GM03348 (cell line): ENCODE results near the gene CCM2L.

ENCODE experiments used
- DNase-seq: peaks from one replicate; pipeline ENCODE4 v3.0.0; 2012; ENCODE audit warnings: low spot score

Gene CCM2L

DNA sequence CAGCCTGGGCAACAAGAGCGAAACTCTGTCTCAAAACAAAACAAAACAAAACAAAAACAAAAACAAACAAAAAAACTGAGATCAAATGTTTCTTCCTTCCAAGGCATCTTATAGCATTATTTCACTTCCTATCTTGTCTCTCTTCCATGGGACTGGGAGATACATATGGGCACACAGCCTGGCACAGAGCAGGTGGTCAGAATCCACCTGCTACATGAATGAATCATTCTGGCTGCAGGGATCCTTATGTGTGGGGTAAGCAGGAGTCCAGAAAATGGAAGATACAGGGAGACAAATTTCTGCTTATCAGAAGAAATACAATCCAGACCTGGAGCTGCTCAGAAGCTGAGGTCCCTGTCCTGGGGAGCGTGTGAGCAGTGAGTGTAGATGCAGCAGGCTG is 18.2 kb upstream of the CCM2L start:
- DNase-seq = no peak

DNA sequence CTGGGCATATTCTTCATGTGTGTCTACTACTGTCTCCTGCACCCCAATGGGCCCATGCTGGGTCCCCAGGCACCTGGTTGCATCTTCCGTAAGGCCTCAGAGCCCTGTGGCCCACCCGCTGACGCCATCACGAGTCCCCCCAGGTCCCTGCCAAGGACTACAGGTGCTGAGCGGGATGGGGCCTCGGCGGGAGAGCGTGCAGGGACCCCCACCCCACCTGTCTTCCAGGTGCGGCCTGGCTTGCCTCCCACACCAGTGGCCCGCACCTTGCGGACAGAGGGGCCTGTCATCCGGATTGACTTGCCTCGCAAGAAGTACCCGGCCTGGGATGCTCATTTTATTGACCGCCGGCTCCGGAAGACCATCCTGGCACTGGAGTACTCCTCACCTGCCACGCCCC is 13.2 kb upstream of the CCM2L start:
- no peak for DNase-seq

DNA sequence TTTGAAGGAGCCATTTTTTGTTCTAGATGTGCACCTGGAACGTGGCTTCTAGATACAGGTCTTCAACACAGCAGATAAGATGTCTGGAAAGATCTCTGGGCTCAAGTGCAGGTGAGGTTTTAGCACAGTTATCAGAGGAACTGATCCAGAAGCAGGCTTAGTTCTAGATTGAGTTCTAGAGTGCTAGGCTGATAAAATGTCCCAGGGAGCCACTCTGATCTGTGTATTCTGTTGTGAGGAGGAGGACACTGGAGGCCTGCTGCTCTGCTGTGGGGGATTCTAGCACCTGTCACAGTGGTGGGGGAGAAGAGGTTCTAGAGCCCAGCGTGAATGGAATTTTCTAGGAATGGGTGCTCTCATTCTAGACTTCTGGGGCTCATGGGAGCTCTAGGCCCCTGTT is 12.0 kb upstream of the CCM2L start:
- DNase-seq = no peak

DNA sequence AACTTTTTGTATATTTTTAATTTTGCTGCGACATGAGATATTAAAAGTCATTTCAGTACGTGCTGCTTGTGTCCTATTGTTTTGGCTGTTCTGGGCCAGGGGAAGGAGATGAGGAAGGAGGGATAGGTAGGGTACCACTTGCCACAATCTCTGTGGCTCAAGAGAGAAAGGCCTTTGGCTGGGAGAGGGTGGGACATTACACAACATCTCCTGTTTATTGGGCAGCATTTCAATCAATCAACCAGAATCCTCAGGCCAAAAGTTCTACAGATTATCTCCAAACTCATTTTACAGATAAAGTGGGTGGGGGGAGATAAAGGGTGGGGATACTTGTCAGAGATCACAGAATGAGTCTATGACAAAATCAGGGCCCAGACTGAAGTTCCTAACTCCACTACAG is 6.9 kb upstream of the CCM2L start:
- DNase-seq = no peak

DNA sequence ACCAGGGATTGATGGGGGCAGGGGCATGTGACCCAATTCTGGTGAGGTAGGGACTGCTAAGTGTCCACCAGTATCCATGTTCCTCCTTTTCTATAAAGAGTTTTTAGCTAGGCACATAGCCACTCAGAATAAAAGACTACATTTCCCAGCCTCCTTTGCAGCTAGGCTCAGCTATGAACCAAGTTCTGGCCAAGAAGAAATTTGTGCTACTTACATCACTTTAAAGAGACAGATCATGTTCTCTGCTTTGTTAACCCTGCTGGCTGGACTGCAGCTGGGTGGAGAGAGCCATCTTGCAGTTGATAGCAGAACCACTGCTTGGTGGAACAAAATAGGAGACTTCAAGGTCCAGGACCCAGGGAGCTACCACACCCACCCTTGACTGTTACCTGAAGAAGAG is 5.3 kb upstream of the CCM2L start:
- no peak for DNase-seq

DNA sequence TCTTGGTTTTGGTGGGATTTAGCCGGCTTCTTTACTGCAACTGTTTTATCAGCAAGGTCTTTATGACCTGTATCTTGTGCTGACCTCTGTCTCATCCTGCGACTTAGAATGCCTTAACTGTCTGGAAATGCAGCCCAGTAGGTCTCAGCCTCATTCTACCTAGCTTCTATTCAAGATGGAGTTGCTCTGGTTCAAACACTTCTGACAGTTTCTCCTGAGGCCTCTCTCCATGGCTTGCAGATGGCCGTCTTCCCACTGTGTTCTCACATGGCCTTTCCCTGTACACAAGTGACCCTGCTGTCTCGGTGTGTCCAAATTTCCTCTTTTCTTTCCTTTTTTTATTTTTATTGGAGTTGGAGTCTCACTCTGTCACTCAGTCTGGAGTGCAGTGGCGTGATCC is 4.2 kb upstream of the CCM2L start:
- DNase-seq = no peak

DNA sequence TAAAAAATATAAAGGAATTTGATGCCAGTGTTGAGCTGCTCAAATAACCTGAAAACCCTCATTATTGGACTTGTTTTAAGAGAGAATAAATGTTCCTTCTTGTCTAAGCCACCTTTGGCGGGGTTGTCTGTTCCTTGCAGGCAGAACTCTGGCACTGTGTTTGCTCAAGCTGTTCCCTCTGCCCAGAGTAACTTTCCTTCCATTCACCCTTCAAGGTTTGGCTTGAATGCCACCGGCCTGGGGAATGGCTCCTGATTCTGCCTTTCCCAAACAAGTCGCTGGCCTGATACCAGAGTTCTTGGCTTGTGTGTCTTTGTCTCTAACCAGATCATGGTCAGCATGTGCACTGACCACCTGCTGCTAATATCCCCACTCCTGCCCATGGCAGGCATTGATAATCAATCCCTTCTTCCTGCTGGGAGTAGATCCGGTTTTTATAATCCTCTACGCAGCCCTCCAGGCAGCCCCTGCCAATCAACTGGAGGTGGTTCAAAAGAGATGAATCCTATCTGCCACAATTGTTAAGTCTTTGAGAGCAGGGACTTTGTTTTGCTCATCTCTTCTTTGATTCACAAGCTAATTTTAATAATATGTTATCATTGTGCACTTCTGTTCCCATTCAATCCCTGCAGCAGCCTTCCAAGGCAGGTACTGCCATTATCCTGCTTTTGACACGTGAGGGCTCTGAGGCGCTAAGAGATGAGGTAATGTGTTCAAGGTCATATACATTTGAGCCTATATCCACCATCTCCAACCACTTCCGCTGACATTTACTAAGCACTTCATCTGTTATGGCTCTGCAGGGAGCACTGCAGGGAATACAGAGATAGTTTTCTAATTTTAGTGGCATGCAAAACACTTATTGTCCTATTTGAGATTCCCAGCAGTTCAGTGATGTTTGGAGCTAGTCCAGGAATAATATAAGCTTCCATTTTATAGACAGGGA is 3.1 kb upstream of the CCM2L start:
- no peak for DNase-seq

DNA sequence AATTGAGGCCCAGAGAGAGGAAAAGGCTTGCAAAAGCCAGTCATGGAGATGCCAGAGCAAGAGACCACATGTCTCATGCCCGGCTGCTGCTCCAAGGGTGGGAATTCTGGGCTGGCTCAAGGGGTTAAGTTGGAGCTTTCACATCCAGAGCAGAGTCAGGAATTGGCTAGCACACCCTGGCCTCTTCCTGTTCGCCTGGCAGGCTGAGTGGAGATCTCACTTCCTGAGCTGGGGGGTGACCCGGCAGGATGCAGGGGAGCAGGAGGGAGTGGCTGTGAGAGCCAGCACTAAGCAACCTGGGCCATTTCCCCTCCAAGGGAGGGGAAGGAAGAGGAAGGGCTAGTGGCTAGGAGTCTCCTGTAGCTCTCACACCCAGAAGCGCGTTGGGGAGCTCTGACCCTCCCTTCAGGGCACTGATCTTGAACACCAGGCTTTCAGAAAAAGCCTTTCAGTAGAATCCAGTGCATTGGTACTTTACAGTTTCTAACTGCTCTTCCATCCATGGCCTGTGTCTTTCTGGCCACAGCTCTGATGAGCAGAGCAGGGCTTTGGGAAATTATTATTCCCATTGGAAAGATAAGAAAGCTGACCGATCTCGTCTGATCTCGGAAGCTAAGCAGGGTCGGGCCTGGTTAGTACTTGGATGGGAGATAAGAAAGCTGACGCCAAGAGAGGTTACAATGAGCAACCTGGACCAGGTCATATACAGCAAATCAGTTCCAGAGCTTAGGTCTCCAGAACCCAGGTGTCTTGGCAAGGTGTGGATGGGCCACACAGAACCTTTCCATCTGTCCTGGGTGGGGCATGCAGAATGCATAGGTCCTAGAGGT is 2.2 kb upstream of the CCM2L start:
- no peak for DNase-seq

DNA sequence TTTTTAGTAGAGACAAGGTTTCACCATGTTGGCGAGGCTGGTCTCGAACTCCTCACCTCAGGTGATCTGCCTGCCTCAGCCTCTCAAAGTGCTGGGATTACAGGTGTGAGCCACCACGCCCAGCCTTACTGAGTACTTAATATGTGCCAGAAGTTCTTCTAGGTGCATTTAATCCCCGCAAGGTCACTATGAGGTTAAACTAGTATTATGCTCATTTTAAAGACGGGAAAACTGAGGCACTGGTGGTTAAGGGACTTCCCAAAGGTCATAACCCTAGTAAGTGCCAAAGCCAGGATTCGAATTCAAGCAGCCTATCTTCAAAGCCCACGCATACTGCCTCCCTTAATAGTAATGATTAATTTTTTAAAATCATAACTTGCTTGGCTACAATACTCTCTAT is 674 bp upstream of the CCM2L start:
- DNase-seq = no peak

DNA sequence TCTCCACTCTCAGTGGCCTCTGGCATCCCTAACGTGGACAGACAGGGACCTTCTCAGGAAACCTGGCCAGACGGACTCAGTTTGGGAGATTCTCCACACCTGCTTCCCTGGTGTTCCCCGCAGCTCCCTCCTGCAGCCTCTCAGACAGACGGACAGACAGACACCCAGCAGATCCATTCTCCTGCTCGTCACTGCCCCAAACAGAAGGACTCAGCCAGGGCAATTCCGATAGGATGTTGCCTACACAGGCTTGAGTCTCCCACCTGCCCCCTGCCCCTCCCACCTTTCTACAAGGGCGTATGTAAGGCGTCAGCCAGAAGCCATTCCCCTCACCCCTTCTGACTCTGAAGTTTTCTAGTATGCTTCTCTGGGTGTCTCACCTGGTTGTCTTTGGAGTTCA is 428 bp downstream of the CCM2L start:
- DNase-seq = no peak

DNA sequence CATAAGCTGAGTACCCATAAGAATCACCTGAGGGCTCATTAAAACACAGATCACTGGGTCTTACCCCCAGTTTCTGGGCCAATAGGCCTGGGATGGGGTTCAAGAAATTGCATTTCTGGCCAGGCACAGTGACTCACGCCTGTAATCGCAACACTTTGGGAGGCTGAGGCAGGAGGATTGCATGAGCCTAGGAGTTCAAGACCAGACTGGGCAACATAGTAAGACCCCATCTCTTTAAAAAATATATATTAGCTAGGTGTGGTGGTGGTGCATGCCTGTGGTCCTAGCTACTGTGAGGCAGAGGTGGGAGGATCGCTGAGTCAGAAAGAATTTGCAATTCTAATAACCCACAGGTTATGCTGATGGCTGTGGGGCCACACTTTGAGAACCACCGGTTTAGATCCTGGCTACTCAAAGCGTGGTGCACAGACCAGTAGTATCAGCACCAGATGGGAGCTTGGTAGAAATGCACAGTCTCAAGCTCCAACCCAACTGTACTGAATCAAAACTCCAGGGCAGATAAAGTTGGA is 2.0 kb downstream of the CCM2L start:
- DNase-seq = no peak

DNA sequence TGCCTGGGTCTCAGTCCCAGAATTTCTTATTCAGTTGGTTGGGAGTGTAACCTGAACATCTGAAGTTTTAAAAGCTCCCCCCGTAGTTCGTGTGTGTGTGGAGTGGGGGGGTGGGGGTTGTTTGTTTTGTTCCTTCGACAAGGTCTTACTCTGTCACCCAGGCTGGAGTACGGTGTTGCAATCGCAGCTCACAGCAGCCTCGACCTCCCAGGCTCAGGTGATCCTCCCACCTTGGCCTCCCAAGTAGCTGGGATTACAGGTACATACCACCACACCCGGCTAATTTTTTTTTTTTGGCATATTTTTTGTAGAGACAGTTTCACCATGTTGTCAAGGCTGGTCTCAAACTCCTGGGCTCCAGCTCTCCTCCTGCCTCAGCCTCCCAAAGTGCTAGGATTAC is 3.1 kb downstream of the CCM2L start:
- no peak for DNase-seq

DNA sequence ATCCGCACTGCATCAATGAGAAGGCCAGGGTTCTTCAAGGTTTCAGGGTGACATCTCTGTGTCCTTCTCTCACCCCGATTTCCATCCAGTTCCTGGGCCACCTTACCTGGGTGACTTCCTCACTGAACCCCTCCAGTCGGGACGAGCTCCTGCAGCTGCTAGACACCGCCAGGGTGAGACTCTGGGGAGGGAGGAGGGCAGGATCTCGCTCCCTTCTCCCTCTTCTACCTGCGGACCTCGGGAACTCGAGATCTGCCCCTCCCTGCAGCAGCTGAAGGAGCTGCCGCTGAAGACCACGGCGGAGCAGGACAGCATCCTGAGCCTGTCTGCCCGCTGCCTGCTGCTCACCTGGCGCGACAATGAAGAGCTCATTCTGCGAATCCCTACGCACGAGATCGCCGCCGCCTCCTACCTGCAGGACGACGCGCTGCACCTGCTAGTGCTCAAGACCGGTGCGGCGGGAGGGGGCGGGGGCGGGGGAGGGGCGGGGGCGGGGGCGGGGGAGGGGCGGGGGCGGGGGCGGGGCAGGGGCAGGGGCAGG is 7.5 kb downstream of the CCM2L start:
- DNase-seq = no peak

DNA sequence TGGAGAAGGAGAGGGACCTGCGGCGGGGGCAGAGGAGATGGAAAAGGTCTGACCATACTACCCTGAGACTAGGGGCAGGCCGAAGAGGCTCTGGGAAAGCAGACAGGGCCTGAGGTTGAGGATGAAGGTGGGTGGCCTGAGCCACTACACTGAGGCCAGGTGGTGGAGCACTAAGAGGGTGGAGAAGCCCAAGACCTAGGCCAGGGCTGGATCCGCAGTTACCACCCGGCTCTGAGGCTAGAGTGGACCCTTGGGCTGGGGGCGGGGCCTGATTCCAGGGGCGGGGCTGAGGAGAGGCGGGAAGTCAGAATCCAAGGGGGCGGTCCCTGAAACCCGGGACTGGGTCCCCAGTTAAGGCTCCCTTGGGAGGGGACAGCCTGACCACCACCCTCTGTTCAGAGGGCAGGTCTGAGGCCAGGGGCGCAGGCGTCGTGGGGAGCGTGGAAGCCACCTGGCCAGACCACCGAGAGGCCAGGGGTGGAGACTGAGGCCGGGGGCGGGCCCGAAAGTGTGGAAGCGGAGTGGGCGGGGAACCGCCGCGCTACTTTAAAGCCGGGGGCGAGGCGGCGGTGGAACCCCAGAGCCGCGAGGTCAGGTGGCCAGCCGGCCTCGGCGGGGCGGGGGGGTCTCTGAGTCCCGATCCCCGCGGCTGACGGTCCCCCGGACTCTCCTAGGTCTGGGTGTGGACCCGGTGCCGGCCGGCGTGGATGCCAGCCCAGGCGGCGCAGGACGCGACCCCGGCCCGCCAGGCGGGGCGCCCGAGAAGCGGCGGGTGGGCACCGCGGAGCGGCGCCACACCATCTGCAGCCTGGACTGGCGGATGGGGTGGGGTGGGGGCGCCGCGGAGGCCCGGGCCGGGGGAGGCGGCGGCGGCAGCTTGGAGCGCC is 8.3 kb downstream of the CCM2L start:
- DNase-seq = no peak

DNA sequence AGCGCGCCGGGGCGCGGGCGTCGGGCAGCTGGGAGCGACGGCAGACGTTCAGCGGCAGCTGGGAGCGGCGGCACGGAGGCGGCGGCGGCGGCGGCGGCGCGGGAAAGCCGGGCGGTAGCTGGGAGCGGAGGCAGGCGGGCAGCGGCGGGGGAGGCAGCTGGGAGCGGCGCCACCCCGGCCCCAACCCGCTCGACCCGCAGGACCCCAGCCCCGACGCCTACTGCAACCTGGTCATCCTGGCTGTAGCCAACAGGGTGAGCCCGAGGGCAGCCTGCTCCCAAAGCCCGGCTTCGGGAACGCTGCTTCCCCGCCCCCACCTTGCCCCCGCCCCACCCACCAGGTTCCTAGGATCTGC is 8.9 kb downstream of the CCM2L start:
- no peak for DNase-seq

DNA sequence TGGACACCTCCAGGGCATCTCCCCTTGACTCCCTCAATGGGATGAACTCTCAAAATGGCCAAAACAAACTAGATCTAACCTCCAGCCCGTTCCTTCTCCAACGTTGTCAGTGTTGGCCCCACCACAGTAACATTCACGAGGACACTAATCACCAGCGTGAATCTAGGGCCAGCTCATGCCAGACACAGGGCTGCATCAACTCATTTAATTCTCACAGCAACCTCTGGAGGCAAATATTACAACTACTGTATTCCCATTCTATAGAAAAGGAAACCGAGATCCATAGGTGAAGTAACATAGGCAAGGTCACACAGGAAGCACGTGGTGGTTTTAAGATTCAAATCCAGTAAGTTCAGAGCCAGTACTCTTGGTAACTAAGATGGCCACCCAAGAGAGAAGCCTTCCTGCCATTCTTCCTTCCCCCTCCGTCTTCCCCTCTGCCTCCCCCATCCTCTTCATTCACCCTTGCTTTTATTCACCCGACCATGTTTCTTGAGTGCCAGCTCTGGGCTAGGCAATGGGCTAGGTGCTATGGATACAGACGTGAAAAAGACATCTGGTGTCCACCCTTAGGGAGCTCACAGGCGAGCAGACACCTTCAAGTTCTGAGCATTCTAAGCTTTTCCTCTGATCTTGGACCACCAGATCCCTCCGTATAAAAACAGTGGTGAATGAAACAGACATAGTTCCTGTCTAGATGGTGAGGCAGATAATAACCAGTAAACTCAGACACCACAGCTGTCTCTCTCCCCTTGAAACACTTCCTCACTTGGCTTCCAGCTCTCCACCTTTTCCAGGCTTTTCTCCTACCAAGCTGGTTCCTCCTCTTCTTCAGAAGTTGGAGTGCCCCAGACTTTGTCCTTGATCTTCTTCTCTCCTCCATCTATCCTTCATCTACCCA is 9.6 kb downstream of the CCM2L start:
- no peak for DNase-seq

DNA sequence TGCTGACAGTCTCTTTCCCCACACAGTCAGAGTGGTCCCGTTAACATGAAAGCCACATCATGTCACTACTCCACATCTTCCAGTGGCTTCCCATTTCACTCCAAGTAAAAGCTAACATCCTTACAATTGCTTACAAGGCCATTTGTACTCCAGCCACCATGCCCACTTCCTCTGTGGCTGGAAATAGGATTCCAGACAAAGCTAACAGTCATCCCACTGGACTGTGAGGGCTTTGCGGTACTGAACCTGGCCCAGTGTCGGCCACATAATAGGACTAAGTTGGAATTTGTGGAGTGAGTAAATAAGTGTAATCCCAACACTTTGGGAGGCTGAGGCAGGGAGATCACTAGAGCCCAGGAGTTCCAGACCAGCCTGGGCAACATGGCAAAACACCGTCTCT is 10.9 kb downstream of the CCM2L start:
- DNase-seq = no peak

DNA sequence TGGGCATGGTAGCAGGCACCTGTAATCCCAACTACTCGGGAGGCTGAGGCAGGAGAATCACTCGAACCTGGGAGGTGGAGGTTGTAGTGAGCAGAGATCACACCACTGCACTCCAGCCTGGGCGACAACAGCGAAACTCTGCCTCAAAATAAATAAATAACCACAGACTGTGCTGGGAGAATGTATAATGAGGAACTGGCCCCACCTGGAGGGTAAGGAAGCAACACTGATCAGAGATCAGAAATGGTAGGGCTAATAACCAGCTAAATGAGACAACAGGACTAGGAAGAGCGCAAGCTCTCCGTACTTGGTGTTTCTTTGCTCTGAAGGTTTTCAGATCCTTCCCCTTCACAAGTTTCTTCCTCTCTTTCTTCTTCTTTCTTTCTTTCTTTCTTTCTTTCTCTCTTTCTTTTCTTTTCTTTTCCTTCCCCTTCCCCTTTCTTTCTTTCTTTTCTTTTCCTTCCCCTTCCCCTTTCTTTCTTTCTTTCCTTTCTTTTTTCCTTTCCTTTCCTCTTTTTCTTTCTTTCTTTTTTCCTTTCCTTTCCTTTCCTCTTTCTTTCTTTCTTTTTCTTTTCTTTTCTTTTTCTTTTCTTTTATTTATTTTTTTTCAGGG is 14.6 kb downstream of the CCM2L start:
- DNase-seq = no peak

DNA sequence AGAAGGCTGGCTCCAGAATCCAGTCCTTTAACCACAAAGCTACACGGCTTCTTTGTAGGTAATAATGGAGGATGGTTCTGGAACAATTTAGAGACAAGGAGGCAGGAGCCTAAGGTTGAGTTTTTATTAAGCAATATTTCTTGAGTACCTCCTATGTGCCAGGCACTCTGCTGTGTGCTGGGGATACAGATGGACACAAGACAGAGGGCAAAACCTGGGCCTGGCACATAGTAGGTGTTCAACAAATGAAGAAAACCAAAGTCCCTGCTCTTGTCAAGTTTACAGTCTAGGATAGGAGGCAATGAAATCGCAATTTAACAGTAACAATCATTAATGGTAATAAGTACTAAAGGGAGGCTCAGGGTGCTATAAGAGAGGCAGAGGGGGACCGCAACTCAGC is 17.4 kb downstream of the CCM2L start:
- no peak for DNase-seq

DNA sequence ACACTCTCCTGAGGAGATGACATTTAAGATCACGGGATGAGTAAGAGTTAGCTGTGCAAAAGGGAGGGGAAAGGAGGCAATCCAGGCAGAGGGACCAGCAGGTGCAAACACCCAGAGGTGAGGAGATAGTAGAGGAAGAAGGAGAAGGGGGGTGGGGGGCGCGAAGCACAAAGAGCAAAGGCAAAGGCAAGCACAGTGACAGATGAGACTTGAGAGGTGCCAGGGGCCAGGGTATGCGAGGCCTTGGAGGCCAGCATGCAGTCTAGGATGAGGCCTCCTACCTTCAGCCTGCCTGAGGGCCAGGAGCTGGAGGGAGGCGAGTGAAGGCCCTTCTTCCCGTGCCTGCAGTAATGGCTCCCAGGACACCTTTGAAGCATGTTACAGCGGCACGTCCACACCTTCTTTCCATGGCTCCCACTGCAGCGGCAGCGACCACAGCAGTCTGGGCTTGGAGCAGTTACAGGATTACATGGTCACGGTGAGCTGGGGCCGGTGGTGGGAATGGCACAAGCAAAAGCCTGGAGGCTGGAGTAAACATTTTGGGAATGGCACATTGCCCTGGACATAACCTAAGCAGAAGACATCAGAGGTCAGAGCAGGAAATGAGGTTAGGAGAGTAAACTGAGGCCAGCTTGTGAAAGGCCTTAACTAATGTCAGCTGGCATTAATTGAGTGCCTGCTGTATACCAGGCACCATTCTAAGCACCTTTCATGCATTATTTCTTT is 18.6 kb downstream of the CCM2L start:
- DNase-seq = no peak
